Mesenchymal stem cell (in vitro differentiated cells and primary cell): ENCODE results near the gene FHOD3.

ENCODE experiments used
- DNase-seq: peaks from one replicate; pipeline ENCODE4 v3.0.0-alpha.2; 2013
- H2AFZ ChIP-seq: one replicate; pipeline ENCODE4 v1.6.1; 2013; ENCODE audit warnings: low read depth, mild to moderate bottlenecking, control low read depth, inconsistent platforms, low read length, moderate library complexity
- H2AK5ac ChIP-seq: 2 replicates; pipeline ENCODE4 v1.6.1; 2013; ENCODE audit warnings: low read length, moderate library complexity, mild to moderate bottlenecking, inconsistent platforms; ENCODE audit not compliant: severe bottlenecking
- H2BK120ac ChIP-seq: one replicate; pipeline ENCODE4 v1.6.1; 2013; ENCODE audit warnings: low read depth, mild to moderate bottlenecking, inconsistent platforms, low read length, moderate library complexity
- H2BK12ac ChIP-seq, 2 experiments: one replicate each; pipeline ENCODE4 v1.6.1; 2013; ENCODE audit warnings: inconsistent platforms in 2 of 2, low read length in 2 of 2, mild to moderate bottlenecking in 2 of 2, moderate library complexity in 2 of 2, control low read depth in 1 of 2
- H2BK15ac ChIP-seq: one replicate; pipeline ENCODE4 v1.6.1; 2013; ENCODE audit warnings: mild to moderate bottlenecking, low read depth, inconsistent platforms; ENCODE audit not compliant: poor library complexity, severe bottlenecking
- H2BK5ac ChIP-seq: 2 replicates; pipeline ENCODE4 v1.6.1; 2013; ENCODE audit warnings: low read depth, mild to moderate bottlenecking, low read length, control low read depth, inconsistent platforms; ENCODE audit not compliant: poor library complexity, severe bottlenecking
- H3K14ac ChIP-seq, 2 experiments: one replicate each; pipeline ENCODE4 v1.6.1; 2013; ENCODE audit warnings: inconsistent platforms in 2 of 2, low read length in 2 of 2, control low read depth in 1 of 2, mild to moderate bottlenecking in 1 of 2, moderate library complexity in 1 of 2
- H3K18ac ChIP-seq, 2 experiments: one replicate each; pipeline ENCODE4 v1.6.1; 2013; ENCODE audit warnings: inconsistent platforms in 2 of 2, low read length in 2 of 2, control low read depth in 1 of 2, low read depth in 1 of 2, mild to moderate bottlenecking in 1 of 2
- H3K23ac ChIP-seq, 2 experiments: one replicate each; pipeline ENCODE4 v1.6.1; 2013; ENCODE audit warnings: inconsistent platforms in 2 of 2, low read length in 2 of 2, mild to moderate bottlenecking in 2 of 2, moderate library complexity in 2 of 2, control low read depth in 1 of 2
- H3K27ac ChIP-seq: 2 replicates; pipeline ENCODE4 v1.5.1; 2013; ENCODE audit warnings: mild to moderate bottlenecking, moderate library complexity, low read length, control low read depth, inconsistent platforms; ENCODE audit not compliant: poor library complexity, severe bottlenecking
- H3K27me3 ChIP-seq, 2 experiments: 2 replicates each; pipeline versions ENCODE4 v1.6.1 to v1.7.0; 2013; ENCODE audit warnings: low read length in 2 of 2, mild to moderate bottlenecking in 2 of 2, moderate library complexity in 2 of 2, control low read depth in 1 of 2, inconsistent platforms in 1 of 2; ENCODE audit not compliant: control insufficient read depth in 1 of 2, insufficient read depth in 1 of 2
- H3K36me3 ChIP-seq, 2 experiments: 2 replicates each; pipeline versions ENCODE4 v1.6.1 to v1.7.0; 2013; ENCODE audit warnings: low read length in 2 of 2, control low read depth in 1 of 2, inconsistent platforms in 1 of 2, low read depth in 1 of 2, mild to moderate bottlenecking in 1 of 2; ENCODE audit not compliant: insufficient read depth in 2 of 2, control insufficient read depth in 1 of 2
- H3K4ac ChIP-seq, 2 experiments: one replicate each; pipeline ENCODE4 v1.6.1; 2013; ENCODE audit warnings: inconsistent platforms in 2 of 2, low read length in 2 of 2, mild to moderate bottlenecking in 2 of 2, moderate library complexity in 2 of 2, control low read depth in 1 of 2, low read depth in 1 of 2
- H3K4me1 ChIP-seq: 2 replicates; pipeline ENCODE4 v1.6.1; 2013; ENCODE audit warnings: low read depth, low read length, control low read depth; ENCODE audit not compliant: control insufficient read depth, insufficient read depth
- H3K4me2 ChIP-seq: 2 replicates; pipeline ENCODE4 v1.6.1; 2013; ENCODE audit warnings: low read length, mild to moderate bottlenecking, inconsistent platforms; ENCODE audit not compliant: poor library complexity, severe bottlenecking
- H3K4me3 ChIP-seq, 2 experiments: 2 replicates each; pipeline versions ENCODE4 v1.5.1 to v1.7.0; 2013; ENCODE audit warnings: low read length in 2 of 2, mild to moderate bottlenecking in 2 of 2, control low read depth in 1 of 2, low read depth in 1 of 2; ENCODE audit not compliant: insufficient read depth in 1 of 2
- H3K79me1 ChIP-seq: replicated peaks from 2 replicates; pipeline ENCODE4 v1.6.1; 2013; ENCODE audit warnings: mild to moderate bottlenecking, control low read depth, low read length, inconsistent platforms; ENCODE audit not compliant: poor library complexity, severe bottlenecking
- H3K9ac ChIP-seq: 2 replicates; pipeline ENCODE4 v1.7.0; 2013; ENCODE audit warnings: mild to moderate bottlenecking, low read length, moderate library complexity
- H3K9me3 ChIP-seq: 2 replicates; pipeline ENCODE4 v1.7.0; 2013; ENCODE audit warnings: mild to moderate bottlenecking, low read length; ENCODE audit not compliant: control insufficient read depth
- H4K8ac ChIP-seq: one replicate; pipeline ENCODE4 v1.6.1; 2013; ENCODE audit warnings: inconsistent platforms, mild to moderate bottlenecking, low read length, moderate library complexity
- H4K91ac ChIP-seq: one replicate; pipeline ENCODE4 v1.6.1; 2013; ENCODE audit warnings: mild to moderate bottlenecking, low read length, inconsistent platforms
- WGBS: methylation state at CpG from one replicate; pipeline ENCODE4 v1.1.7; 2013; ENCODE audit warnings: mixed read lengths; 5-methylcytosine and 5-hydroxymethylcytosine counted together

FHOD3 gene

DNA sequence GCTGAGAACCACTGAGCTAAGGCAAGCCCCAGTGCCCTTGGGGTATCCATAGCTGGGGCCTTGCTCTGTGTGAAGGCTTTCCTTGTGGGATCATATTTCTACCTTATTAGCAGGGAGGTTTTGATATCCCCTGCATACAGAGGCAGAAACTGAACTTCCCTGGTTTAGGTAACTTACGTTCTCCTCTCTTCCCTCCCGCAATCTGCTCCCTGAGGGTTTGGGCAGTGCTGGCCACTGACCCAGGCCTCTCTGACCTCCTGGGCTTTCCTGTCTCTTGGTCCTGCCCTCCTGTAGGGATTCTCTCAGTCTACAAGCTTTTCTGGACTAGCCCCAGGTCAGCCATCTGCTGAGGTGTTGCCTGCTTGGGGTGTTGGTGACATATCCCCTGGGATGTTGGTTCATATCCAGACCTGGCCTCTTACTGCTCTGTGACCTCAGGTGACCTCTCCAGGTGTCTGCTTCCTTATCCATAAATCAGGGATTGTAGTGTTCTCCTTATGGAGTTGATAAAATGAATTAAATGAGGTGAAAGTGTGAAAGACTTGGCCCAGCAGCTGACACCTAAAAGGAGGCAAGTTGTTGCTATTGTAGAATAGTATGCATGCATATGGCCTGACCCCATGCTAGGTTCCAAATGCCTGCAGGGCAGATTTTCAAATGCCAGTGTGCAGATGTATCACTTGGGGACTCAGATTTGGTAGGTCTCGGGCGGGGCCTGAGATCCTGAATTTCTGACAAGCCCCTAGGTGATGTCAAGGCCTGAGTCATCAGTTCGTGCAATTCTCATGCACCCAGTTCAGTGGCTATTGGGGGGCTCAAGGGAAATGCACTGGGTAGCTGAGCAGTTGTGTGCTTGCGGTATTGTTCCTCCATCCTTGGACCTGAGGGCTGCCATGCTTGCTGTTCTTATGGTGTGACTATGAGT, 106.6 kb downstream of the FHOD3 start:
- H3K4me3 ChIP-seq: no peak overlapping the region
- no peak for DNase-seq
- H2BK5ac ChIP-seq: no peak overlapping the region
- 85% methylated on average over 6 of the region's 6 CpGs for WGBS
- H2AFZ ChIP-seq: no peak overlapping the region
- H3K14ac ChIP-seq: no peak overlapping the region
- no peaks in the 10 kb centered on the region for H3K9me3 ChIP-seq
- H3K9ac ChIP-seq: no peak overlapping the region
- H4K91ac ChIP-seq: no peak overlapping the region
- H2AK5ac ChIP-seq: no peak overlapping the region
- H3K18ac ChIP-seq: no peak overlapping the region
- no peak overlapping the region for H3K4me2 ChIP-seq
- H3K27ac ChIP-seq: no peak overlapping the region
- H3K79me1 ChIP-seq: peaks cover 48% of the 10 kb centered on the region
- H3K4me1 ChIP-seq: peaks cover 7% of the 10 kb centered on the region
- no peak overlapping the region for H3K4ac ChIP-seq
- H3K27me3 ChIP-seq: no peaks in the 10 kb centered on the region
- no peak overlapping the region for H2BK120ac ChIP-seq
- no peak overlapping the region for H2BK12ac ChIP-seq
- H3K23ac ChIP-seq: no peak overlapping the region
- H3K36me3 ChIP-seq: peaks cover 0 to 12% of the 10 kb centered on the region in 2 experiments
- no peak overlapping the region for H4K8ac ChIP-seq
- no peak overlapping the region for H2BK15ac ChIP-seq

DNA sequence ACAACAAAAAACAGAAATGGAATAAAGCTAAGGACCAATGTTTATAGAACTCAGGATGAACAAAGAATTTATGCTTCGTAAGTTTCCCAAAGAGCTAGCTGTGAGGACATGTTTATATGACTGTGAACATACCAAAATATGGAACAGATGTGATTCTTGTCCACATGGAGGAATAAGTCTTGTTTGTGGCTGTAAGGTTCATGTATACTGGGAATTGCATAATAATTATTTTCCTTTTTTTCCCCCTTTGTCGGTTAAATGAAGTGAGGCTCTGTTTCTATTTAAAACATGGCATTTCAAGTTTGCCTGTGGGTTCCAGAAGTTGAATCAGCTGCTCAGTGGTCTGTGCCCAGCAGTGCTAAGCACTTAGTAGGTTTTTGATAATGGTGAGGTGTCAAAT, 108.1 kb downstream of the FHOD3 start:
- Histone ChIP-seq H4K91ac (no peak overlapping the region), H3K9ac (no peak overlapping the region), H3K14ac (no peak overlapping the region), H2BK15ac (no peak overlapping the region), H2BK120ac (no peak overlapping the region), H3K23ac (no peak overlapping the region), H3K18ac (no peak overlapping the region), H2AFZ (no peak overlapping the region), H3K9me3 (no peaks in the 10 kb centered on the region), H3K79me1 (peaks cover 43% of the 10 kb centered on the region), H3K27ac (no peak overlapping the region), H3K27me3 (no peaks in the 10 kb centered on the region), H3K36me3 (peaks cover 0 to 12% of the 10 kb centered on the region in 2 experiments), H2AK5ac (no peak overlapping the region), H2BK12ac (no peak overlapping the region), H3K4me3 (no peak overlapping the region), H4K8ac (no peak overlapping the region), H3K4me2 (no peak overlapping the region), H3K4me1 (peaks cover 6% of the 10 kb centered on the region), H3K4ac (no peak overlapping the region), H2BK5ac (no peak overlapping the region)
- 82% methylated on average over 2 of the region's 2 CpGs for WGBS
- no peak for DNase-seq

DNA sequence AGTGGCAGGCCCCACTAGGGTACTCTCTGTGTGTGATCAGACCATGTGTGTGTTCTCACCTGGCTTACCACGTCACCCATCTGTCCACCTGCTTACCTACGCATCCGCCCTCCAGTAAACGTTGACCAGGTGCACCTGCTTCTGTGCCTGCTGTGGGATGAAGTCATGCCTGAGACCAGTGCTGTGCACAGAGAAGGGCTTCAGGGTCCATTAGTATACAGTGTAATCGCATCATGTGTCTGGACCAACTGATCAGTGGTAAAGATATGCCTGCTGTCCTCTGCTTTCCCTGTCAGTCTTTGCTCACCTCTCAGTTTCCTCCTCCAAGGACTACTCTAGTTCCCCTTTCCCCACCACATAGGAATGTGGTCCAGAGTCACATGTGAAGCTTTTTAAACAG, 109.3 kb downstream of the FHOD3 start:
- Histone ChIP-seq H3K36me3 (peaks cover 0 to 10% of the 10 kb centered on the region in 2 experiments), H3K14ac (no peak overlapping the region), H2BK120ac (no peak overlapping the region), H3K4ac (no peak overlapping the region), H3K9ac (no peak overlapping the region), H3K79me1 (peaks cover 39% of the 10 kb centered on the region), H2AK5ac (no peak overlapping the region), H2BK15ac (no peak overlapping the region), H2AFZ (no peak overlapping the region), H2BK5ac (no peak overlapping the region), H3K4me3 (no peak overlapping the region), H3K27ac (no peak overlapping the region), H3K23ac (no peak overlapping the region), H2BK12ac (no peak overlapping the region), H3K4me2 (no peak overlapping the region), H4K8ac (no peak overlapping the region), H3K9me3 (no peaks in the 10 kb centered on the region), H3K18ac (no peak overlapping the region), H3K4me1 (peaks cover 6% of the 10 kb centered on the region), H4K91ac (no peak overlapping the region), H3K27me3 (no peaks in the 10 kb centered on the region)
- no peak for DNase-seq
- WGBS: 80% methylated on average over 5 of the region's 5 CpGs

DNA sequence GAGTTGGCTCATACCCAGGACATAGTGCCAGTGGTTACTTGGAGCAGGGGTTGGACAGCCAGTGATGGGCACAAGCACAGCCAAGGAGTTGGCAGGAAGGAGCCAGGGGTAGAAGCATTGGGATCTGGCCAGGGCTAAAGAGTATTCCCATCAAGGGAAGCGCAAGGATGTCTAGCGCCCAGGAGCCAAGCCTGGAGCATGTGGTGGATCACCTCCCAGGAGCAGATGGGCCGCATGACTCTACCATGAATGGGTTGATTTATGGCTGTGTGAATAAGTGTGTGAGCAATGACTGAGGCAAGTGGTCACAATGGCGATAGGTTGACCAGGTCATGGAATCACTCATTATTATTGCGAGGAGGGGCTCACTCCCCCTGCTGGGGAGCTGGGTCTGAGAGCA, 111.1 kb downstream of the FHOD3 start:
- no peak overlapping the region for H2BK5ac ChIP-seq
- no peak overlapping the region for H2BK12ac ChIP-seq
- H3K4me2 ChIP-seq: no peak overlapping the region
- no peak for DNase-seq
- no peaks in the 10 kb centered on the region for H3K9me3 ChIP-seq
- H3K36me3 ChIP-seq: peaks cover 0 to 10% of the 10 kb centered on the region in 2 experiments
- H3K27ac ChIP-seq: no peak overlapping the region
- H3K23ac ChIP-seq: no peak overlapping the region
- H2AFZ ChIP-seq: no peak overlapping the region
- H2BK120ac ChIP-seq: no peak overlapping the region
- no peak overlapping the region for H4K91ac ChIP-seq
- H3K27me3 ChIP-seq: no peaks in the 10 kb centered on the region
- peaks cover 6% of the 10 kb centered on the region for H3K4me1 ChIP-seq
- H2BK15ac ChIP-seq: no peak overlapping the region
- H3K4ac ChIP-seq: no peak overlapping the region
- 89% methylated on average over 5 of the region's 5 CpGs for WGBS
- H2AK5ac ChIP-seq: no peak overlapping the region
- H3K4me3 ChIP-seq: no peak overlapping the region
- peaks cover 38% of the 10 kb centered on the region for H3K79me1 ChIP-seq
- no peak overlapping the region for H3K9ac ChIP-seq
- H3K14ac ChIP-seq: no peak overlapping the region
- H4K8ac ChIP-seq: no peak overlapping the region
- H3K18ac ChIP-seq: no peak overlapping the region
